Measurements from ENCODE around the gene TMEM207.

DNA sequence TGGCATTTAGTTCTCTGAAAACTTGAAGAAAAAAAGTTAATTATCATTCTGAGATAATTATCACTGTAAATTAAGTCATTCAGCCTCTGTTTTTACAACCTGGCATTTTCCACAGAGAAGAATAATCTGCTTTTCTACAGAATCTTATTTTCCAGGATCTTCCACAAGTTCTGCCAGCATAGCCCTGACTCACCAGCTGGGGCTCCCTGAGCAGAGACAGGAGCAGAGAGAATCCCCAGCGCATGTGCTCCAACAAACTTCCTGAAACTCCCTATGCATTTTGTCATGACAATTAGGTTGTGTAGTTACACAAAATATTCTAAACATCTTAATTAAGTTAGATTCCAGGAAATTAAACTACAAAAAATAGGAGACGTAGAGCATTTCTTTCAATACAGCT is 32.1 kb upstream of the TMEM207 start:
- TF ChIP-seq EZH2 (IDR thresholded peaks at IDR 0.05) (no peak), POLR2AphosphoS5 (IDR thresholded peaks at IDR 0.05; ENCODE audit: borderline replicate concordance, low read depth, low read length) (no peak), FOXP2 (optimal IDR thresholded peaks at IDR 0.05; ENCODE audit: control extremely low read depth, extremely low read length, insufficient read depth) (no peak)

Measured in SK-N-MC (cell line).